Stimulated activated CD4-positive, alpha-beta T cell treated with anti-CD3 and anti-CD28 coated beads, Interleukin-4, amount 100 ng/mL, for 48 hours (primary cell): Measurements from ENCODE around the gene SINHCAF.
"Not testable (repeated sequence)": the region's sequence is repeated elsewhere in the genome, so short reads cannot be mapped to it uniquely, and the experiment has no call there.

Experiments
- DNase-seq, 2 donors: peaks; one replicate each; pipeline ENCODE4 v3.0.0-alpha.2; 2020; ENCODE audit warnings: low read depth in 2 of 2

Gene SINHCAF

GRCh38 chr12:31325877-31326631 lies at the start of gene SINHCAF:
Gene SINHCAF, minus strand, starts transcription at chr12:31326150. Its CDS starts 27,946 bp downstream, at chr12:31298204.
- DNase-seq, result peak; percentile 99

GRCh38 chr12:31375422-31375821 lies 49.5 kb upstream of the SINHCAF start:
- not testable (repeated sequence) for DNase-seq

- DNase-seq, result no peak
These were observed 45.3 kb upstream of the SINHCAF start for GRCh38 chr12:31371256-31371620.

- DNase-seq, result no peak
These were observed 44.7 kb upstream of the SINHCAF start for GRCh38 chr12:31370531-31371255.

GRCh38 chr12:31369712-31370521 lies 44.0 kb upstream of the SINHCAF start:
- no peak for DNase-seq

- no peak for DNase-seq
These were observed 42.9 kb upstream of the SINHCAF start for GRCh38 chr12:31368666-31369361.

GRCh38 chr12:31366104-31366621 lies 40.2 kb upstream of the SINHCAF start:
- no peak for DNase-seq

GRCh38 chr12:31363831-31364230 lies 37.9 kb upstream of the SINHCAF start:
- DNase-seq, result no peak

GRCh38 chr12:31363416-31363809 lies 37.5 kb upstream of the SINHCAF start:
- no peak for DNase-seq

- DNase-seq, result peak; percentile 6 to 9
These were observed 36.9 kb upstream of the SINHCAF start for GRCh38 chr12:31362759-31363415.

GRCh38 chr12:31362115-31362758 lies 36.3 kb upstream of the SINHCAF start:
- DNase-seq, result no peak

- DNase-seq, result no peak
These were observed 35.8 kb upstream of the SINHCAF start for GRCh38 chr12:31361730-31362114.

- DNase-seq, result no peak
These were observed 29.8 kb upstream of the SINHCAF start for GRCh38 chr12:31355747-31356107.

GRCh38 chr12:31353750-31354708 lies 28.1 kb upstream of the SINHCAF start:
- no peak for DNase-seq

GRCh38 chr12:31346267-31346666 lies 20.3 kb upstream of the SINHCAF start:
- DNase-seq, result no peak

GRCh38 chr12:31343139-31343538 lies 17.2 kb upstream of the SINHCAF start:
- no peak for DNase-seq

- DNase-seq, result no peak
These were observed 16.3 kb upstream of the SINHCAF start for GRCh38 chr12:31342286-31342685.

- no peak for DNase-seq
These were observed 14.1 kb upstream of the SINHCAF start for GRCh38 chr12:31339831-31340622.

GRCh38 chr12:31337952-31338351 lies 12.0 kb upstream of the SINHCAF start:
- no peak for DNase-seq
